NCI-H146 treated with DMSO at 0.1 percent for 48 hours (cell line): Measurements from ENCODE around the gene LMF1.
"Not testable (repeated sequence)": the region's sequence is repeated elsewhere in the genome, so short reads cannot be mapped to it uniquely, and the experiment has no call there.

Experiments used
- DNase-seq: peaks from one replicate; lab custom pipeline; 2025; ENCODE audit not compliant: unreplicated experiment; lab: John Stamatoyannopoulos, UW

The LMF1 gene

DNA sequence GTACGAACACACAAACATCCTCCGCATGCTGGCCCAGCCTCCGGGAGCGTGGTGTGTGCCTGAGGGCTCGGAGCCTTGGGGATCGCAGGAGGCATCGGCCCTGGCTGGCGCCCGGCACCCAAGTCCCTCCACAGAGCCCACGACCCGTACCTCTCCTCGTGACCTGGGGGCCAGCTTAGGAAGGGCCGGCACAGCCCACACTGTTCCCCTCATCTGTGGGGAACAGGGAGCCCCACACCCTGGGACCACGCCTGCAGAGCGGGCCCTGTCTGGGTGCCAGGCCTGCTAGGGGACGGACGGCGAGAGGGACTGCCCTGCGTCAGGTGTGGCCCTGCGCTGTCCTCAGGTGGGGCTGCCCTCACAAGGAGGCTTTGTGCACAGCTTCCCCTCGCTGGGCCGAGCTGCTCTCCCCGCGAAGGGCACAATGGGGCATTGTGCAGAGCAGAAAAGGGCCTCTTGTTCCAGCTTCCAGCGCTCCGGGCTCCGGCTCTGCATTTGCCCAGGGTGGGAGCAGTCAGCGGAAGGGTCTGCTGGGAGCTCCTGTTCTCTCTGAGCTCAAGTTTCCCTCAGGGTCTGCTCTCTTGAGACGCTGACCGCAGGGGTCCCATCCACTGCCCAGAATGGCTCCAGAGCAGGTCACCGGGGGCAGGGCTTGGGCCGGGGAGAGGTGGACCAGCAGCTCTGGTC is 1.7 kb upstream of the LMF1 start:
- no peak for DNase-seq

GRCh38 chr16:971981-972315 is 1.2 kb upstream of the LMF1 start:
- DNase-seq: no peak

- DNase-seq: no peak
Observed at GRCh38 chr16:971582-971905, 760 bp upstream of the LMF1 start.

DNA sequence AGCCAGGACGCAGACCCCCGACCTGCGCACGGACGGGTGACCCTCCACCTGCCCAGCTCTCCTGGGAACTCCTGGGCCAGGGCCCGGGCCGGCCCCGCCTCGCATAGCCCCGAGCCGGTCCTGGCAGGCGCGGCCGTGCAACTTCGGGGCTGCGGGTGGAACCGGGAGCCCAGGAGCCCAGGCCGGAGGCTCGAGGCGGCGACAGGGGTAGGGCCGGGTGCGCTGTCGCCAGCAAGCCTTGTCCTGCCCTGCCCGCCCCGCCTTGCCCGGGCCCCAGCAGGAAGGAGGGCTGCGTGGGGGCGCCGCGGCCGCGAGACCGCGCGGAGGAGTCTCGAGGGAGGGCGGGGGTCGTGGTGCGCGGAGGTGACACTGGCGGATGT is 408 bp downstream of the LMF1 start:
- no peak for DNase-seq

DNA sequence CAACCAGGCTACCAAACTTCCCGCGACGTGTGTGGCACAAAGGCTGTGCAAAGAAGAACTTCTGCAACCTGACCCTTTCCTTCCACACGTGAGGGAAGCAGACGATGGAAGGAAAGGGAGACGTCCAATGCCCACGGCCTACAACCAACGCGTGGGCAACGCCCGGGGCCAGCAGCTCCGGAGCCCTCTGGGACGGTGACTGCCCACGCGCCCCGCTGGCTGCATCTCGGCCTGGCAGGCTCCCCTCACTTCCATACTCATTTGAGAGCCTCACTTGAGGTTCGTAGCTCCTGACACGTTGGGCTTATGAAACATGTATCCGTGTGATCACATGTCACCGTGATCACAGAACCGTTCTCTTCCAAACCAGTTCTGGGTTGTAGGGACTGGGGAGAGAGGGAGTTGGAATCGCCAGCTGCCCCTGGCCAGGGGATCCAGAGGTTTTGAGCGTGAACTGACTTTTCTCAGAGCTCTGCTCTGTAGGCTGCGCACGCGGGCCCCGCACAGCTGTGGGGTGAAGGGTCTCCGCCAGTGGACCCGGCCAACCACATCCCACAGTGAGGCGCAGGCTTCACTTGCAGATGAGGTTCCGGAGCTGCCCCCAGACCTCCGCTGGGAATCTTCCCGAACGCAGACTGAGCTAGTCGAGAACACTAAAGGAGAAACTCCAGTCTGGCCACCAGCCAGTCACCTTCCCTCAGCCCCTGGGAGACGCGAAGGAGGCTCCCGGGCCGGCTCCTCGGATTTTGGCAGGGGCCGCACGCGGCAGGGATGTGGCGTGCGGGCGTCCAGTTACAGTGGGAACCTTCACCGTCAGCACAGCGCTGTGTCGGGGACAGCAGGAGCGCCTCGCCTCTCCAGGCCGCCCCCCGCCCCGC is 1.0 kb downstream of the LMF1 start:
- DNase-seq: no peak

GRCh38 chr16:968620-969019 is 2.2 kb downstream of the LMF1 start:
- DNase-seq: no peak

GRCh38 chr16:967546-968295 is 3.1 kb downstream of the LMF1 start:
- DNase-seq: no peak

DNA sequence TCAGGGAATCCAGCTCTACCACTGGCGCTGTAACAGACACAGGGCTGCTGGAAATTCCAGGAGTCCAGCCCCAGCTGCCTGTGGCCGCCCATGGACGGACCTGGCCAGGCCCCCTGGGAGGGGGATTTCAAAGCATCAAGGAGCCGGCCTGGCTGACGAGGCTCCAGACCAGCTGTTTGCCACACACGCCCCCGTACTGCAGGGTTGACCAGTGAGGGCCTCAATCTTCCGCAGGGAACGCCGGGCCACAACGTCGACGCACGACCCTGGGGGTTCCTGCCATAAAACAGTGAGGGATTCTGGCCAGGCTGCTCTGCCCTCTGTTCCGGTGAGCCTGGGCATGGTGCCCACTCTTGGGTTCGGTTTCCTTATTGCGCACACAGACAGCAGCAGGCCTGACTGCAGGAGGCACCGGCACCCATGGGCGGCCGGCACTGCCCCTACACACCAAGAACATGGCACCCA is 3.7 kb downstream of the LMF1 start:
- DNase-seq: no peak

- DNase-seq: no peak
Observed at GRCh38 chr16:966505-966904, 4.3 kb downstream of the LMF1 start.

- DNase-seq: no peak
Observed at GRCh38 chr16:966035-966434, 4.7 kb downstream of the LMF1 start.

DNA sequence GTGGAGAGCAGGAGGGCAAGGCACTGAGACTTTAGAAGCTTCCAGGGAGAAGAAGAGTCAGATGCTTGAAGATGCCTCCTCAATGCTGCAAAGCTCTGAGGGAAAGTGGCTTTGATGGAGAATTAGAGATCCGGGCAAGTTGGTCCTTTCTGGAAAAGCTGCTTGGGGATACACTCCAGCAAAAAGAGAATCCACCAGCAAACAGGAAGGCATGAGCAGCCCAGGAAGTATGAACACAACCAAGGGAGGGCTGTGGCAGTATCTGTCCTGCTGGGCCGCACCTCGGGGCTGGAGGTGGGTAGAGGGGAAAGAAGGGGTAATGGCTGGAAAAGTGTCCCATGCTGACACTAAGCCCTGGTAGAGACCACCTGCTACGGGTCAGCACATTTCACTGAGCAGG is 5.3 kb downstream of the LMF1 start:
- DNase-seq: no peak

- no peak for DNase-seq
Observed at GRCh38 chr16:965036-965395, 5.8 kb downstream of the LMF1 start.

GRCh38 chr16:964356-965035 is 6.3 kb downstream of the LMF1 start:
- no peak for DNase-seq

DNA sequence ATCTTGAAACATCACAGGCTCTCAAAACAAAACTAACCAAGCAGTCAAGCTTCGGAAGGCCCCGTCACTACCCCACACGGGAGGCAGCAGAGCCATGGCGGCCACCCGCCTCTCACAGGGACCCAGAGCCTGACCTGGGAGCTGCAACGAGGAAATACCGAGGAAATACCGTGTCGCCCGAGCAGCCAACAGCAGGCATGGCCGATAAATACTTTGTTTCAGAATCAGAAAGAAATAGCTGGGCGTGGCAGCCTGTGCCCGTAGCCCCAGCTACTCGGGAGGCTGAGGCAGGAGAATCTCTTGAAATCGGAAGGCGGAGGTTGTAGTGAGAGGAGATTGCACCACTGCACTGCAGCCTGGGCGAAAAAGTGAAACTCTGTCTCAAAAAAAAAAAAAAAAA is 6.9 kb downstream of the LMF1 start:
- DNase-seq: no peak

- no peak for DNase-seq
Observed at GRCh38 chr16:962901-963814, 7.6 kb downstream of the LMF1 start.

DNA sequence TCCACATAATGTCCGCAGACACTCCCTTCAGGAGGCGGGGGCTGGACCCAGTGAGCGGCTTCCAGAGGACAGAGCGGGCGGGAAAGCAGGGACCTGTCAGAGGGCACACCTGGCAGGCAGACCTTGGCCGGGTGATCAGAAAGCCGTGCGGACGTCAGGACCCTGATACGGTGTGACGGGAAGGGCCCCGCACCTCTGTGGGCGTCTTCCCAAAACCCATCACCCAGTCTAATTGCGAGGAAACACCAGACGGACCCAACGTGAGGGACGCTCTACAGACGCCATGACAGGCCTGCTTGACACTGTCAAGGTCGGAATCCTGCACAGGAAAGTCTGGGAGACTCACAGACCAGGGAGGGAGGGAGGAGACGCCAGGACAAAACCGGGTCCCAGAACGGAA is 8.4 kb downstream of the LMF1 start:
- no peak for DNase-seq

- no peak for DNase-seq
Observed at GRCh38 chr16:959232-960040, 11.3 kb downstream of the LMF1 start.

DNA sequence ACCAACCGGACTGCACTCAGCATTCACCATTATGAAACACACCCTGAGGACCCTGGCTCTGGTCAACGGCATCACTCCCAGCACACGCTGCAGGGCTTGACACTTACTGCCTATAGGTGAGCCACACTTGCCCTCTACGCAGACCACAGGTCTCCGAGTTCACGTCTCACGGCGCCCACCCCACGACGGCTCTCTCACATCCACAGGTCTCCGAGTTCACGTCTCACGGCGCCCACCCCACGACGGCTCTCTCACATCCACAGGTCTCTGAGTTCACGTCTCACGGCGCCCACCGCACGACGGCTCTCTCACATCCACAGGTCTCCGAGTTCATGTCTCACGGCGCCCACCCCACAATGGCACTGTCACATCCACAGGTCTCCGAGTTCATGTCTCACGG is 15.0 kb downstream of the LMF1 start:
- DNase-seq: not testable (repeated sequence)

- DNase-seq: not testable (repeated sequence)
Observed at GRCh38 chr16:953818-954217, 17.0 kb downstream of the LMF1 start.

GRCh38 chr16:952321-952720 is 18.5 kb downstream of the LMF1 start:
- no peak for DNase-seq
